PFSK-1 (cell line): ENCODE data around the gene KIF2C.

Source experiments
- FOXP2 ChIP-seq: optimal IDR thresholded peaks from 2 replicates; pipeline ENCODE3; 2011; ENCODE audit warnings: borderline replicate concordance, control low read depth, inconsistent platforms; ENCODE audit not compliant: insufficient read depth; ENCODE audit errors: extremely low read length, extremely low read depth
- POLR2AphosphoS5 ChIP-seq: IDR thresholded peaks from 2 replicates; pipeline ENCODE4 v1.6.1; 2012; ENCODE audit warnings: low read depth, mild to moderate bottlenecking, control low read depth, low read length, moderate library complexity
- REST ChIP-seq, 2 experiments: IDR thresholded peaks; 2 replicates each; pipeline versions ENCODE4 v1.6.1 to v1.8.0; 2011 to 2012; ENCODE audit warnings: low read depth in 2 of 2, low read length in 2 of 2, control low read depth in 1 of 2, inconsistent platforms in 1 of 2, mild to moderate bottlenecking in 1 of 2, moderate library complexity in 1 of 2; ENCODE audit not compliant: insufficient read depth in 1 of 2
- SIN3A ChIP-seq: IDR thresholded peaks from 2 replicates; pipeline ENCODE4 v1.6.1; 2012; ENCODE audit warnings: mild to moderate bottlenecking, low read length, moderate library complexity, borderline replicate concordance; ENCODE audit not compliant: insufficient read depth
- TAF1 ChIP-seq: IDR thresholded peaks from 2 replicates; pipeline ENCODE4 v1.6.1; 2012; ENCODE audit warnings: low read length, control low read depth, borderline replicate concordance; ENCODE audit not compliant: insufficient read depth

KIF2C gene

DNA sequence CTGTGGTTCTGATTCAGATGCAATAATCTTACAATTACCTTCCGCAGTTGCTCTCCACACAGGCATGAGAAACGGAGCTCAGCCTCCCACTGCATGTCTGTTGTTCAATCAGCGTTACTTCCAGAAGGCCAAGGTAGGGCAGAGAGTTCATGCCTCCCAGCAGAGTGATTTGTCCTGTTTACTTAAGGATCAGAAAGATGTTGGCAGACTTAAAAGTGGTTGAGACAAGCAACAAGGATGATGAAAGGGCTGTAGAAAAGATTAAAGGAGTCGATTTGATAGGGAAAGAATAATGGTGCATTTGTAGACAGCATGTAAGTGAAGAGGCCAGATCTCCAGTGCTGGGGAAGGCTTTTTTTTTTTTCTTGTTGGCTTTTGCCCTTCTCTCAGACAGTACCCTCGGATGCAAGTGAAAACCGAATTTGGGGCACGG lies 38.5 kb upstream of the KIF2C start:
- TF ChIP-seq POLR2AphosphoS5 (no peak), FOXP2 (no peak), SIN3A (no peak)

DNA sequence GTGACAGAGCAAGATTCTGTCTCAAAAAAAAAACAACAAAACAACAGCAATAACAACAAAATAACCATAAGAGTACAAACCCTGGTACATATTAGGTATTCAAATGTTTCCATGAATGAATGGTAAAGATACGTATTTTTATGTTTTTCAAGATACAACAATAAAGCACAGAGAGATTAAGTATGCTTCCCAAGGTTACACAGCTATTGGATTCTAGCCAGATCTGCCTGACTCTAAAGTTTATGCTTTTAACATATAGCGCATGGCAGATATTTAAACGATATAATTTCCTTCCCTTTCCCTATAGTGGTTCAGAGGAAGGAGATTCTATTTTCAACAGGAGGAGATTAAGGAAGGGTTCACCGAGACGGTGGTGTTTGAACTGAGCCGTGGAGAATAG lies 34.2 kb upstream of the KIF2C start:
- TF ChIP-seq SIN3A (no peak), FOXP2 (no peak), REST (IDR thresholded peaks at IDR 0.05; ENCODE audit: insufficient read depth in 1 of 2, low read depth in 2 of 2, low read length in 2 of 2) (no peak), POLR2AphosphoS5 (no peak), TAF1 (no peak)

DNA sequence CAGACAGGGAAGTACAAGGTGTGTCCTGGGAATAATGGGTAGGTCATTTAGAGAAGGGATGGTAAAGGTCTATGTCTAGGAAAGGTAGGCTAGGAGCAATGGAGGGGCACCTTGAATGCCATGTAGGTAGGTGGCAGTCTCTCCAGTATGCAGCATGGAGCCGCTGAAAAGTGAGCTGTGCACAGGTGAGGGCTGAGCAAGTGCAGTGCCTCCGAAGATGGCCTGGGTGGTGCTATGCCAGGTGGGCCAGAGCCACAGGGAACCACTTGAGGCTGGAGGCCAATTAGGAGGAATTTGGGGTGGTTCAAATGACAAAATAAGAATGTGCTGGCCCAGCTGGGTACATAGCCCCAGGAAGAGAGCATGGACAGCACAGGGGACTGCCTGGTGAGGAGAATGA lies 33.7 kb upstream of the KIF2C start:
- TF ChIP-seq FOXP2 (no peak), SIN3A (no peak), POLR2AphosphoS5 (no peak), REST (IDR thresholded peaks at IDR 0.05; ENCODE audit: insufficient read depth in 1 of 2, low read depth in 2 of 2, low read length in 2 of 2) (no peak), TAF1 (no peak)

DNA sequence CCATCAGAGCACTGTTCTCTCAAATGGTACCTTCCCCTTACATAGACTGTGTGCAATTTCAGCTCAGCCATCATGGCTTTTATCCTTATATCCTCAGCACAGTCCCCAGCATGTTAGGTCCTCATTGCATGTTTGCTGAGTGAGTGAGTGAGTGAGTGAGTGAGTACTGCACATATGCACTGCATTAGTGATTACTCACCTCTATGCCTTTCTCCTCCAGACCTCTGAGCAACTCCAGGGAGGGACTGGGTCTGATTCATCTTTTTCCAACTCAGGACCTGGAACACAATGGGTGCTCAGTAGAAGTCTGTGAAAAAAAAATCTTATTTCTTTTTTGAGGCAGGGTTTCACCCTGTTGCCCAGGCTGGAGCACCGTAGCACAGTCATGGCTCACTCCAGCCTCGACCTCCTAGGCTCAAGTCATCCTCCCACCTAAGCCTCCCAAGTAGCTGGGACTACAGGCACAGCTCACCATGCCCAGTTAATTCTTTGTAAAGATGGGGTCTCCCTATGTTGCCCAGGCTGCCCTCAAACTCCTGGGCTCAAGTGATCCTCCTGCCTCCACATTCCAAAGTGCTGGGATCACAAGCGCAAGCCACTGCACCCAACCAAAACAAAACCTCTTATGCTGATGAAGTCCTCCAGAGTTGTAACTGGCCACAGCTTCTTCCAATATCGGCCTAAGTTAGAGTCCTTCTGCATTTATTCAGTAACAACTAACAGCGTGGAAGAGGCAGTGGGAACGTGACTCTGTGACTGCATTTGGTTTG lies 32.3 kb upstream of the KIF2C start:
- TF ChIP-seq POLR2AphosphoS5 (no peak), FOXP2 (no peak), TAF1 (no peak), REST (IDR thresholded peaks at IDR 0.05; ENCODE audit: insufficient read depth in 1 of 2, low read depth in 2 of 2, low read length in 2 of 2) (no peak), SIN3A (no peak)

DNA sequence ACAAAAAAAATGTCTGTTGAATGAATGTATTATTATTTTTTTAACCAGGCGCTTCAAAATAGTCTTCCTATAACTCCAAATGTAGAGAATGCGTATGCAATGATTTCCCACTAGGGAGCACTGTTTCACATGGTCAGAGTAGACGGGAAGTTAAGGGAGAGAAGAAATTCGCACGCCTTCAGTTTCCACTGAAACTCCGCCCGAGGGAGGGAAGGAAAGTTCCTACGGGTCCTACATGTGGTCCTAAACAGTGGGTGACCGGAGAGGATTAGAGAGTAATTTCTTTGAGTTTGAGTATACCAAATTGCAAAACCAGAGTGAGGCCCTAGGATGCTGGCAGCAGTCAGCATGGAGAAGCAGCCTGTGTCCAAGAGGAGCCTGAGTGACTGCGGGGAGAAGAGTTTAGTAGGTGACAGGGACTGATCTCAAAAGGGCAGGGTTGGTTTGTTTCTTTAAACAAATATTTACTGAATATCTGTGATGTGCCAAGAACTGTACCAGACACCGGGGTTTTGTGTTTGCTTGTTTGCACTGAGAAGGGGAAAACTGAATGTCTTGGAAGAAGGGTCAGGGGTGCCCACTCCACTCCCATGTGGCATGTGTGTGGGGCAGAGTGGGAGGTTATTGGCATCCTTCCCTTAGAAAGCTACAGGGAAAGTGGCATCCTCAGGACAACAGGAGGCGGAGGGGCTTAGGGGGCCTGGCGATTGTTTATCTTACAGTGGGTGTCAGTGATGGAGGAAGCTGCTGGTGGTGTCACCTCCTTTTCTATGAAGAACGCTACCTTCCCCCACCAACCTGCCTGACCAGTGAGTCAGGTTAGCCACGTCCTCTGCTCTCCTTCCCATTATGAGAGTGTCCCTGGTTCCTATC lies 31.4 kb upstream of the KIF2C start:
- TF ChIP-seq POLR2AphosphoS5 (no peak), REST (IDR thresholded peaks at IDR 0.05; ENCODE audit: insufficient read depth in 1 of 2, low read depth in 2 of 2, low read length in 2 of 2) (no peak), TAF1 (no peak), SIN3A (no peak), FOXP2 (no peak)
